ENCODE results near the gene SGPP1.
"Not testable (repeated sequence)": the region's sequence is repeated elsewhere in the genome, so short reads cannot be mapped to it uniquely, and the experiment has no call there.

SGPP1 gene

DNA sequence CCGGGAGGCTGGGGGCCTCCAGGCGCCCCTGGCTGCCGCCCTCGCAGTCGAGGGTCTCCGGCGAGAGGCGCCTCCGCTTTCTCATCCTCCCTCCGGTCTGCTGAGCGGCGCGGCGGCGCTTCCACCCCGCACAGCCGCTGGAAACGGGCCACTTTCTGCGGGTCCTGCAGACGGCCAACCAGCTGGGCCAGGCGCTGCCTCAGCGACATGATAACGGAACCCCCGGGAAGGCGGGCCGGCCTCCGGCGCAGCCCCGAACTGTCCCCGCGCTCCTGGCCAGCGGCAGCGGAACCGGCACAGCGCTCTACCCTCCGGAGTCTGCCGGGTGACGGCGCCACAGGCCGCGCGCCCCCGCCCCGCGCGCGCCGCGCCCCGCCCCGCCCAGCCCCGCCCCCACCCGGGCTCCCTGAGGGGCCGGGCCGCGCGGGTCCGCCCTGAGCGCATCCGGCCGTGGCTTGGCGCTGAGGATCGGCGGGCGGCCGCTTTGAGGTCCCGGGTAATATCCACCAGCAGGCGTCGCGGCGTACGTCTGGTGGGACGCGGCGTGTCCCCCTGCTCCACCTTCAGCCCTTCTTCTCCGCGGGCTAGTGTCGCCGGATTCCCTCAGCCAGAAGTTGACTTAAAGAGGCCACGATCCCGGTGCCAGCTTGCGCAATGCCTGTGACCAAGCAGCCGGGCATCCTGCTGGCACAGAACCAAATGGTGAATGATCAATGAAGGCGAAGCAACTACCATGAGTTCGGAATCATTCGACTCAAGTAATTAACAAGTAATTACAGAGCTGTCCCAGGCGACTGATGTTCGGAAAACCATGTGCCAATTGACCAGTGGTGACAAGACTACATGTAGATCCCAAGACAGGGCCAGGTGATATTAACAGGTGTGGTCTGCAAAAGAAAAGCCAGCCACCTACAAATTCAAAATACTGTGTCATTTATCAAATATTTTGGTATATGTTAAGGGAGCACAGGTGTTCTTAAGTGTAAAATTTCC, at the start of gene SGPP1:
Gene SGPP1 (minus strand): TSS at position 330 of the 993 bp plus-strand sequence. CDS start 121 bp downstream, at position 209.
- DNase-seq = peak; percentile 73

GRCh38 chr14:63777024-63777423, 49.2 kb upstream of the SGPP1 start:
- DNase-seq = no peak

DNA sequence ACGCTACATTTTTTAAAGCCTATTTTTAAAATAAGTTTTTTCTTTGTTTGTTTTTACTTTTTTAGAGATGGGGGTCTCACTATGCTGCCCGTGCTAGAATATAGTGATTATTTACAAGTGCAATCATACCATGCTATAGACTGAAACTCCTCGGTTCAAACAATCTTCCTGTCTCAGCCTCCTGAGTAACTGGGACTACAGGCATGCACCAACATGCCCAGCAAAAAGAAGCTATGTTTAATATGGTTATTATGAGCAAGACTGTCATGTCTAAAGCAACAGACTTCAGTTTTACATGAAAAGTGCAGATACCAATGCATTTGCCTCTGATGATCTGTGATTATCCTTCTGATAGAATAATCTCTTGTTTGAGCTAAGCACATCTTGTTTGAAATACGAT, 45.6 kb upstream of the SGPP1 start:
- DNase-seq = no peak

DNA sequence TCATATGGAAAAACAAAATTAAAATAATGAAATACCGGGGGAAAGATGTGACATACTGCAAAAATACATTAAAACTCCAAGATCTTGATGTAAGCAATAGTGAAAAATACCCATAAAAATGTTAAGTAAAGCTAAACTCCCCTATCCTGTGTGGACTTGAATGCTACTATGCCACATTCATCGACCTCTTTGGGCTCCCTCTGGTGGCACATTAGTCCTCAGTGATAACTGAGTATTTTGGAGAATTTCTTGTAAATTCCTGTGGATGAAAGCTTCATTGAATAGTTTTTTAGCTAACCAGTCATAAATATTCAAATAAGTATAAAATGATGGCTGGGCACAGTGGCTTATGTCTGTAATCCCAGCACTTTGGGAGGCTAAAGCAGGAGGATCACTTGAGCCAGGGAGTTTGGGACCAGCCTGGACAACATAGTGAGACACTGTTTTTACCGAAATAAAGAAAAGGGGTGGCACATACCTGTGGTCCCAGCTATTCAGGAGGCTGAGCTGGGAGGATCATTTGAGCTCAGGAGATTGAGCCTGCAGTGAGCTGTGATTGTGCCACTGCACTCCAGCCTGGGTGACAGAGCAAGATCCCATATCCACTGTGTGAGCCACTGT, 42.4 kb upstream of the SGPP1 start:
- peak; percentile 55 for DNase-seq

- DNase-seq = no peak
Measured at GRCh38 chr14:63766611-63767010, 38.7 kb upstream of the SGPP1 start.

- DNase-seq = no peak
Measured at GRCh38 chr14:63764620-63765139, 36.8 kb upstream of the SGPP1 start.

DNA sequence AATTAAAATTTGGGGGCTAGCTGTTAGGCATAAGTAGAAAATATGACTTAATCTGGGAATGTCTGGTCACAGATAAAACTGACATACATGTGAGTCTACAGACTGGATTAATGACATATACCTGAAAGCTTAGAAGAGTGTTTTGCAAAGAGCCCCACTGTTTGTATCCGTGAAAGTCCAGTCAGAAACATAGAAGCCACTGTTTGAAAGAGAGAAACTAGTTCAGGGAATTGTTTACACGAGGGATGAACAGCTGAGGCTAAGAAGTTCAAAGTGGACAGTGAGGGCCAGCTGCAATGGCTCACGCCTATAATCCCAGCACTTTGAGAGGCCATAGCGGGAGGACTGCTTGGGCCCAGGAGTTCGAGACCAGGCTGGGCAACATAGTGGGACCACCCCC, 36.2 kb upstream of the SGPP1 start:
- DNase-seq = no peak

DNA sequence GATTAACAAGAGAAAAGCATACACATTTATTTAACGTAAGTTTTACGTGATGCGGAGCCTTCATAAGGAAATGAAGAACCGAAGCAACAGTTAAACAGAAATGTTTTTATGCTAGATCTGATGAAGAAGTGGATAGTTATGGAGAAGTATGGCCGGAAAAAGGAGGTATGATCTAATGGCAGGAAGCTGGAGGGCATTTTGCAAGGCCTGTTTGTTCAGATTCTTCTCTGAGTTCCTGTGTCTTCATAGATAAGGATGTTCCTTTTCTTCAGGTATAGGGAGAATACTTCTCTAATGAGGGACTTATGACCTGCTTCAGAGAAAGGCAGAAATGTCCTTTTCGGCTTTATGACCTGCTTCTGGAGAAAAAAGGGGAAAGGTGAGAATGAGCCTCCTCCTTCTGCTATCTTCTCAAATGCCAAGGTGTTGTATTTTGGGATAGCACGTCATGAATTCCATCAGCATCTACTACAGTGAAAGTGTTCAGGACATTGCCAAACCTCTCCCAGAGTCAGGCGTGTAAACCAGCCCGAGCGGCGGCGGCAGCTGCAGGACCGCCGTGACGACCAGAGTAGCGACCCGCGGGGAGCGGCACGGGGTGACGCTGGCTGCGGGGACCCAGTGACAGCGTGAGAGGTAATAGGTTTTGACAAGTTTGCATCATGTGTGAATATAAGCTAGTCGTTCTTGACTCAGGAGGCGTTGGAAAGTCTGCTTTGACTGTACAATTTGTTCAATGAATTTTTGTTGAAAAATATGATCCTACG, 33.7 kb upstream of the SGPP1 start:
- no peak for DNase-seq

DNA sequence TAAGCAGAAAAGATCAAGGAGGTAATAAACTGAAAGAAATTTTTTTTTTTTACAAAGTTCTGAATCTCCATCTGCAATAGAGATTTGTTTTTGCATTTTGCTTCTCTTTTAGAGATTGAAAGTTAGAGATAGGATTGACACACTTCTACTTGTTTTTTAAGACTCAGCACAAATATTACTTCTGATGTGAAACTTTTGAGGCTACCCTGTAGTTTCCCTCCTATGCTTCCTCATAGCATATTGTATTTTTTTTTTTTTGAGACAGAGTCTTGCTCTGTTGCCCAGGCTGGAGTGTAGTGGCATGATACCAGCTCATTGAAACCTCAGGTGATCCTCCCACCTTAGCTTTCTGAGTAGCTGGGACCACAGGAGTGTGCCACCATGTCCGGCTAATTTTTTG, 32.1 kb upstream of the SGPP1 start:
- no peak for DNase-seq

DNA sequence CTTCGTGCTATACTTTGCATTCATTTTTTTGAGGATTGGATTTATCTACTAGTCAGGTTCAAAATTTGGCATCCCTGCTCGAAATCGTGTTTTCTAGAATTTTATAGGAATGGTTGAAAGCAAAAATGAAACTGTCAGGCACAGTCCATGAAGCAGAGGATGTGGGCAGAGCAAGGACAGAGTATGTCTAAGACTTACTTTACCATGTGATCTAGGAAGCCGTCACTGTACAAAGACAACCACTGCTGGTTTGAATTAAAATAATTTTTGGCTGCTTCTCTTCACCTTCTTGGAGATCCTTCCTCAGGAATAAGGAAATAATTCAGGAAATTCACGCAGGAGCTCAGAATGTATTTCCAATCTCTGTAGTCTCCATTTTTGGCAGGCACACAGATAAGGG, 31.6 kb upstream of the SGPP1 start:
- DNase-seq = peak; percentile 31

- no peak for DNase-seq
Measured at GRCh38 chr14:63757211-63757610, 29.3 kb upstream of the SGPP1 start.

DNA sequence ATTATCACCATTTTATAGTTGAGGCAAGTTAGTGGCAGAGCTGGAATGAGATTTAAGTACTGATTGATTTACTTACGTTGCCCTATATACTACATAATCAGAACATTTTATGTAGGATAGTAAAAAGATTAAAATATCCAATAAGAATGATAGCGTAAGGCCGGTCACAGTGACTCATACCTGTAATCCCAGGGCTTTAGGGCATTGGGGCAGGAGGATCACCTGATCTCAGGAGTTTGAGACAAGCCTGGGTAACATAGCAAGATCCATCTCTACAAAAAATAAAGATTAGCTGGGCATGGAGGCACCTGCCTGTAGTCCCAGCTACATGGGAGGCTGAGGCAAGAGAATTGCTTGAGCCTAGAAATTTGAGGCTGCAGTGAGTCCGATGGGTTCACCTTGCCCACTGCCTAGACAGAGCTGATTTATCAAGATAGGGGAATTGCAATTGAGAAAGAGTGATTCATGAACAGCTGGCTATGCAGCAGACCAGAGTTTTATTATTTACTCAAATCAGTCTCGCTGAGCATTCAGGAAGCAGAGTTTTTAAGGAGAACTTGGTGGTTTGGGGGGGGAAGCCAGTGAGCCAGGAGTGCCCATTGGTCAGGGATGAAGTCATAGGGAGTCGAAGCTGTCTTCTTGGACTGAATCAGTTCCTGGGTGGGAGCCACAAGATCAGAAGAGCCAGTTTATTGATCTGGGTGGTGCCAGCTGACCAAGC, 24.7 kb upstream of the SGPP1 start:
- peak; percentile 14 for DNase-seq

DNA sequence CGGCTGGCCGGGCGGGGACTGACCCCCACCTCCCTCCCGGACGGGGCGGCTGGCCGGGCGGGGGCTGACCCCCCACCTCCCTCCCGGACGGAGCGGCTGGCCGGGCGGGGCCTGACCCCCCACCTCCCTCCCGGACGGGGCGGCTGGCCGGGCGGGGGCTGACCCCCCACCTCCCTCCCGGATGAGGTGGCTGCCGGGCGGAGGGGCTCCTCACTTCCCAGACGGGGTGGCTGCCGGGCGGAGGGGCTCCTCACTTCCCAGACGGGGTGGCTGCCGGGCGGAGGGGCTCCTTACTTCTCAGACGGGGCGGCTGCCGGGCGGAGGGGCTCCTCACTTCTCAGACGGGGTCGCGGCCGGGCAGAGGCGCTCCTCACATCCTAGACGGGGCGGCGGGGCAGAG, 23.2 kb upstream of the SGPP1 start:
- not testable (repeated sequence) for DNase-seq

DNA sequence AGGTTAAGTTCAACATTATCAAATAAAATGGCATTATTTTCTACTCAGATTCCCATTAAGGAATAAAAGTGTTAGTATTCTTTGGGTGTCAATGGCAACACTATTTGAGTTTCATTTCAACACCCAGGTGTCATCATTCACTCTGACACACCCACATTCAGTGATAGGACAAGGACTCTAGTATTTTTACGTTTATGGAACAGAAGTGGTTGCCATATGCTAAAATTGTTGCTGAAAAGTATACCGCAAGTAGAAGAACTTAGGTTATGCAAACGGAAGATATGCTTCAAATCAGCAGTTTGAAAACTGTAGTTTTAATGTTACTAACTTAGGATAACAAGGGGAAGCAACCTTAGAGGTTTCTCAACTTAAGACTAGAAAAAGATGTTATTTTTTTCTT, 20.0 kb upstream of the SGPP1 start:
- no peak for DNase-seq

- DNase-seq = peak; percentile 75
Measured at GRCh38 chr14:63745858-63746425, 18.1 kb upstream of the SGPP1 start.

DNA sequence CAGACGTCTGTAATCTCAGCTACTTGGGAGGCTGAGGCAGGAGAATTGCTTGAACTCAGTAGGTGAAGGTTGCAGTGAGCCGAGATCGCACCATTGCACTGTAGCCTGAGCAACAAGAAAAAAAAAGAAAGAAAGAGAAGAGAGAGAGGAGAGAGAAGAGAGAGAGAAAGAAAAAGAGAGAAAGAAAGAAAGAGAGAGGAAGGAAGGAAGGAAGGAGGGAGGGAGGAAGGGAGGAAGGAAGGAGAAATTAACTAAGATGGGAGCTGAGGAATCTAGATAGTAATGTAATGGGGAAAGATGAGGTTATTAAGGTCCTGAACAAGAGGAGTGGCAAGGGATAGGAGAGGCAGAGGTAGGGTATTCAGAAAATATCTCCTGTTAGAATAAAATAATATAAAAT, 17.4 kb upstream of the SGPP1 start:
- no peak for DNase-seq

- no peak for DNase-seq
Measured at GRCh38 chr14:63737582-63738006, 9.7 kb upstream of the SGPP1 start.

GRCh38 chr14:63735720-63736119, 7.9 kb upstream of the SGPP1 start:
- no peak for DNase-seq

DNA sequence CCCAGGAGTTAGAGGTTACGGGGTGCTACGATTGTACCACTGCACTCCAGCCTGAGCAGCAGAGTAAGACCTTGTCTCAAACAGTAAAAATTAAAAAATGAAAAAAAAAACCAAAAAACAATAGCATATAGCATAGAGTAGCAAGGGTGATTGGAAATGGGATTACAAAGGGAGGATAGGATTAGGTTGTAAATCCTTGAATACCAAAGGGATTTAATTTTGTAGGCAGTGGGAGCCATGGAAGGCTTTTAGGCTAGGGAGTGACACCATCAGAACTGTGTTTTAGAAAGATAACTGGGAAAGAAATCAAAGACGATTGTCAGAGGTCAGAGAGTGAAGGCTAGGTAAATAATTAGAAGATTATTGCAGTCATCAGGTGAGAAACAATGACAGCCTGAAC, 2.8 kb upstream of the SGPP1 start:
- DNase-seq = no peak

GRCh38 chr14:63727231-63727735, 582 bp downstream of the SGPP1 start:
- peak; percentile 39 for DNase-seq

- peak; percentile 23 for DNase-seq
Measured at GRCh38 chr14:63726499-63726898, 1.4 kb downstream of the SGPP1 start.
